Measurements from ENCODE around the gene APOBEC4. TPM values are rescaled to one million over a fixed set of nuclear protein-coding genes. Genes with fewer than 3 reads are reported as not detected.
"Not testable (repeated sequence)": the region's sequence is repeated elsewhere in the genome, so short reads cannot be mapped to it uniquely, and the experiment has no call there.

The APOBEC4 gene
- total RNA-seq, 1 donor from 2014 or later, result 3.0 TPM

- Histone ChIP-seq H3K36me3 (no peaks in the 10 kb centered on the region), H3K27me3 (ENCODE audit: low read depth) (no peaks in the 10 kb centered on the region), H3K4me1 (peaks cover under 1% of the 10 kb centered on the region), H3K27ac (no peak overlapping the region), H3K4me3 (no peak overlapping the region), H3K9me3 (no peaks in the 10 kb centered on the region)
- no peak for ATAC-seq
- TF ChIP-seq CTCF (IDR thresholded peaks at IDR 0.05), result no peak
- intact Hi-C loops (cut with DNase I), result no loop called here
- no peak for DNase-seq
Measured at GRCh38 chr1:183688341-183689060, 35.4 kb upstream of the APOBEC4 start.

- H3K9me3 ChIP-seq, result no peaks in the 10 kb centered on the region
Measured at GRCh38 chr1:183687546-183688304, 34.6 kb upstream of the APOBEC4 start.

GRCh38 chr1:183686229-183686628 lies 33.1 kb upstream of the APOBEC4 start:
- DNase-seq (no peak), ATAC-seq (no peak)
- H3K27me3 ChIP-seq (ENCODE audit: low read depth), result no peaks in the 10 kb centered on the region
- intact Hi-C loops (cut with DNase I), result no loop called here
- H3K27ac ChIP-seq, result no peak overlapping the region
- no peaks in the 10 kb centered on the region for H3K4me1 ChIP-seq
- no peak overlapping the region for H3K4me3 ChIP-seq
- H3K9me3 ChIP-seq, result no peaks in the 10 kb centered on the region
- no peaks in the 10 kb centered on the region for H3K36me3 ChIP-seq
- TF ChIP-seq CTCF (IDR thresholded peaks at IDR 0.05), result no peak

More at GRCh38 chr1:183687546-183688304, 34.6 kb upstream of the APOBEC4 start:
- no peak for DNase-seq
- no peaks in the 10 kb centered on the region for H3K4me1 ChIP-seq
- H3K27ac ChIP-seq, result no peak overlapping the region
- no peak for TF ChIP-seq CTCF (IDR thresholded peaks at IDR 0.05)
- no peaks in the 10 kb centered on the region for H3K27me3 ChIP-seq (ENCODE audit: low read depth)
- H3K36me3 ChIP-seq, result no peaks in the 10 kb centered on the region
- H3K4me3 ChIP-seq, result no peak overlapping the region
- ATAC-seq, result no peak
- intact Hi-C loops (cut with DNase I), result no loop called here

- TF ChIP-seq CTCF (IDR thresholded peaks at IDR 0.05), result peak; percentile 81
- DNase-seq (no peak), ATAC-seq (peak; percentile 83 to 84)
- Histone ChIP-seq H3K27me3 (ENCODE audit: low read depth) (no peaks in the 10 kb centered on the region), H3K4me1 (no peaks in the 10 kb centered on the region), H3K36me3 (no peaks in the 10 kb centered on the region), H3K4me3 (no peak overlapping the region), H3K27ac (no peak overlapping the region), H3K9me3 (no peaks in the 10 kb centered on the region)
- intact Hi-C loops (cut with DNase I), result no loop called here
Measured at GRCh38 chr1:183685112-183685713, 32.1 kb upstream of the APOBEC4 start.

GRCh38 chr1:183679363-183679762 lies 26.2 kb upstream of the APOBEC4 start:
- intact Hi-C loops (cut with DNase I), result not testable (repeated sequence)

More at GRCh38 chr1:183679363-183679762, 26.2 kb upstream of the APOBEC4 start:
- not testable (repeated sequence) for H3K4me3 ChIP-seq; ATAC-seq; H3K36me3 ChIP-seq; H3K9me3 ChIP-seq; DNase-seq; H3K4me1 ChIP-seq; H3K27me3 ChIP-seq (ENCODE audit: low read depth); H3K27ac ChIP-seq
